ENCODE measurements around the gene ENDOD1.
"Not testable (repeated sequence)": the region's sequence is repeated elsewhere in the genome, so short reads cannot be mapped to it uniquely, and the experiment has no call there.

ENDOD1 gene

GRCh38 chr11:95135880-95136279 lies 46.2 kb downstream of the ENDOD1 start:
- no peak overlapping the region for H3K56ac ChIP-seq (ENCODE audit: low read length)
- no peaks in the 10 kb centered on the region for H3K79me1 ChIP-seq (ENCODE audit: low read length)
- H3K4me2 ChIP-seq (ENCODE audit: low read length), result no peak overlapping the region
- H3K4ac ChIP-seq (ENCODE audit: low read depth, low read length), result no peak overlapping the region
- H3K79me2 ChIP-seq (ENCODE audit: control insufficient read depth, insufficient read depth, low read length), result no peaks in the 10 kb centered on the region
- no peak overlapping the region for H2AK5ac ChIP-seq (ENCODE audit: low read length)
- H4K8ac ChIP-seq (ENCODE audit: low read depth, low read length), result no peak overlapping the region
- H3K23ac ChIP-seq (ENCODE audit: low read length), result no peak overlapping the region
- H3K18ac ChIP-seq (ENCODE audit: low read length), result no peak overlapping the region
- H3K27ac ChIP-seq (ENCODE audit: low read depth, low read length), result no peak overlapping the region
- H3K9ac ChIP-seq (ENCODE audit: low read length), result no peak overlapping the region
- WGBS (ENCODE audit: extremely low coverage, insufficient coverage, low lambda C conversion rate), result no CpG with 5 or more reads among the region's 2 CpGs
- no peak overlapping the region for H4K5ac ChIP-seq (ENCODE audit: low read length)
- no peaks in the 10 kb centered on the region for H3K36me3 ChIP-seq (ENCODE audit: control insufficient read depth, insufficient read depth, low read length)
- no peak overlapping the region for H2BK120ac ChIP-seq (ENCODE audit: low read depth, low read length)
- H2BK5ac ChIP-seq (ENCODE audit: low read length), result no peak overlapping the region
- H3K27me3 ChIP-seq (ENCODE audit: insufficient read depth, low read length, poor library complexity), result peaks cover 2% of the 10 kb centered on the region
- no peak overlapping the region for H2BK15ac ChIP-seq (replicated peaks; ENCODE audit: low read depth)
- no peak overlapping the region for H3K4me3 ChIP-seq (ENCODE audit: low read length)
- DNase-seq, result no peak
- H3K4me1 ChIP-seq (ENCODE audit: control insufficient read depth, low read depth, low read length), result no peaks in the 10 kb centered on the region

GRCh38 chr11:95136747-95137146 lies 47.1 kb downstream of the ENDOD1 start:
- not testable (repeated sequence) for H3K27me3 ChIP-seq (ENCODE audit: insufficient read depth, low read length, poor library complexity); H3K23ac ChIP-seq (ENCODE audit: low read length); H2BK15ac ChIP-seq (replicated peaks; ENCODE audit: low read depth); H3K79me1 ChIP-seq (ENCODE audit: low read length); H3K4ac ChIP-seq (ENCODE audit: low read depth, low read length); H3K18ac ChIP-seq (ENCODE audit: low read length); H4K5ac ChIP-seq (ENCODE audit: low read length); H3K36me3 ChIP-seq (ENCODE audit: control insufficient read depth, insufficient read depth, low read length); H3K4me2 ChIP-seq (ENCODE audit: low read length); H3K27ac ChIP-seq (ENCODE audit: low read depth, low read length); H2BK5ac ChIP-seq (ENCODE audit: low read length); H3K4me1 ChIP-seq (ENCODE audit: control insufficient read depth, low read depth, low read length); H3K4me3 ChIP-seq (ENCODE audit: low read length); H3K79me2 ChIP-seq (ENCODE audit: control insufficient read depth, insufficient read depth, low read length); DNase-seq; H2BK120ac ChIP-seq (ENCODE audit: low read depth, low read length); H2AK5ac ChIP-seq (ENCODE audit: low read length); H3K9ac ChIP-seq (ENCODE audit: low read length); H4K8ac ChIP-seq (ENCODE audit: low read depth, low read length); H3K56ac ChIP-seq (ENCODE audit: low read length)
- no CpG with 5 or more reads among the region's 4 CpGs for WGBS (ENCODE audit: extremely low coverage, insufficient coverage, low lambda C conversion rate)

DNA sequence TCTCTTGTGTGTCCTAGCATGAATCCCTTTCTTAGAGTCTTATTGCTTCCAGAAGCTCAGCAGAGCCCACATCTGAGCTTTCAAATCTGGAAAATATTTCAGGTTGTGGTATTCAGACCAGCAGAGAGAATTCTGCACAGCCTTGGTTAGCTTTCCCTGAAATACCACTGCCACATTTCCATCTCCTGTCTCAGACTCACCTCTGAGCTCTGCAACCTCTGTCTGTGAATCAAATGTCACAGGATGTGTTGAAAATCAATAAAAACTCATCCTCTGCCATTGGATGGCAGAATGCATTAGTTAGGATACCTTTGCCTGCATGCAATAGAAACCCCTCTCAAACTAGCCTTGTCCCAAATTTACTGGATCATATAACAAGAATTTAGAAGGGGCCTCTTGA lies 47.7 kb downstream of the ENDOD1 start:
- Histone ChIP-seq H3K79me2 (ENCODE audit: control insufficient read depth, insufficient read depth, low read length) (no peaks in the 10 kb centered on the region), H3K18ac (ENCODE audit: low read length) (no peak overlapping the region), H3K4me1 (ENCODE audit: control insufficient read depth, low read depth, low read length) (no peaks in the 10 kb centered on the region), H3K79me1 (ENCODE audit: low read length) (no peaks in the 10 kb centered on the region), H4K8ac (ENCODE audit: low read depth, low read length) (no peak overlapping the region), H3K27me3 (ENCODE audit: insufficient read depth, low read length, poor library complexity) (peaks cover 2% of the 10 kb centered on the region), H3K4me3 (ENCODE audit: low read length) (no peak overlapping the region), H2AK5ac (ENCODE audit: low read length) (no peak overlapping the region), H3K9ac (ENCODE audit: low read length) (no peak overlapping the region), H3K56ac (ENCODE audit: low read length) (no peak overlapping the region), H2BK120ac (ENCODE audit: low read depth, low read length) (no peak overlapping the region), H2BK5ac (ENCODE audit: low read length) (no peak overlapping the region), H3K23ac (ENCODE audit: low read length) (no peak overlapping the region), H3K27ac (ENCODE audit: low read depth, low read length) (no peak overlapping the region), H3K4me2 (ENCODE audit: low read length) (no peak overlapping the region), H4K5ac (ENCODE audit: low read length) (no peak overlapping the region), H3K4ac (ENCODE audit: low read depth, low read length) (no peak overlapping the region), H3K36me3 (ENCODE audit: control insufficient read depth, insufficient read depth, low read length) (no peaks in the 10 kb centered on the region), H2BK15ac (replicated peaks; ENCODE audit: low read depth) (no peak overlapping the region)
- DNase-seq, result no peak

DNA sequence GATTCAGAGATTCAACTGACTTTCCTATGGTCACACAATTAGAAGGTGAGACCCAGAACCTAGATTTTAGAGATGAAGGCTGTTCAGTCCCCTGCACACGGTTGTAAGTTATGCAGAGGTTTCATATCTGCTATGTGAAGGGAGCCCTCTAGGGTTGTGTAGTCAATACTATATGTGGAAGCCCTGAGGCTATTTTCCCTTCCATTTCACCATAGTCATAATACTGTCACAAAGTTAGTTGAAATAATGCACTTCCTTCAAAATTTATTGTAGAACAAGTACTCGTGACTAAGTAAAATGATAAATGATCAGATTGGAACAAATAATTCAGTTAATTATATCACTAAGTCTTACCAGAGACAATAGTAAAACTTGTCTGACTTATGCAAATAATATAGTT lies 48.8 kb downstream of the ENDOD1 start:
- H3K4me1 ChIP-seq (ENCODE audit: control insufficient read depth, low read depth, low read length), result no peaks in the 10 kb centered on the region
- H3K23ac ChIP-seq (ENCODE audit: low read length), result no peak overlapping the region
- H2BK5ac ChIP-seq (ENCODE audit: low read length), result no peak overlapping the region
- H3K4me3 ChIP-seq (ENCODE audit: low read length), result no peak overlapping the region
- no peak overlapping the region for H2AK5ac ChIP-seq (ENCODE audit: low read length)
- H3K27me3 ChIP-seq (ENCODE audit: insufficient read depth, low read length, poor library complexity), result peaks cover 2% of the 10 kb centered on the region
- no peak overlapping the region for H3K4ac ChIP-seq (ENCODE audit: low read depth, low read length)
- H3K9ac ChIP-seq (ENCODE audit: low read length), result no peak overlapping the region
- H3K36me3 ChIP-seq (ENCODE audit: control insufficient read depth, insufficient read depth, low read length), result no peaks in the 10 kb centered on the region
- H2BK15ac ChIP-seq (replicated peaks; ENCODE audit: low read depth), result no peak overlapping the region
- H3K79me1 ChIP-seq (ENCODE audit: low read length), result no peaks in the 10 kb centered on the region
- H3K18ac ChIP-seq (ENCODE audit: low read length), result no peak overlapping the region
- H3K56ac ChIP-seq (ENCODE audit: low read length), result no peak overlapping the region
- DNase-seq, result no peak
- WGBS (ENCODE audit: extremely low coverage, insufficient coverage, low lambda C conversion rate), result no CpG with 5 or more reads among the region's 2 CpGs
- H4K5ac ChIP-seq (ENCODE audit: low read length), result no peak overlapping the region
- H3K79me2 ChIP-seq (ENCODE audit: control insufficient read depth, insufficient read depth, low read length), result no peaks in the 10 kb centered on the region
- no peak overlapping the region for H2BK120ac ChIP-seq (ENCODE audit: low read depth, low read length)
- H4K8ac ChIP-seq (ENCODE audit: low read depth, low read length), result no peak overlapping the region
- no peak overlapping the region for H3K4me2 ChIP-seq (ENCODE audit: low read length)
- H3K27ac ChIP-seq (ENCODE audit: low read depth, low read length), result no peak overlapping the region

DNA sequence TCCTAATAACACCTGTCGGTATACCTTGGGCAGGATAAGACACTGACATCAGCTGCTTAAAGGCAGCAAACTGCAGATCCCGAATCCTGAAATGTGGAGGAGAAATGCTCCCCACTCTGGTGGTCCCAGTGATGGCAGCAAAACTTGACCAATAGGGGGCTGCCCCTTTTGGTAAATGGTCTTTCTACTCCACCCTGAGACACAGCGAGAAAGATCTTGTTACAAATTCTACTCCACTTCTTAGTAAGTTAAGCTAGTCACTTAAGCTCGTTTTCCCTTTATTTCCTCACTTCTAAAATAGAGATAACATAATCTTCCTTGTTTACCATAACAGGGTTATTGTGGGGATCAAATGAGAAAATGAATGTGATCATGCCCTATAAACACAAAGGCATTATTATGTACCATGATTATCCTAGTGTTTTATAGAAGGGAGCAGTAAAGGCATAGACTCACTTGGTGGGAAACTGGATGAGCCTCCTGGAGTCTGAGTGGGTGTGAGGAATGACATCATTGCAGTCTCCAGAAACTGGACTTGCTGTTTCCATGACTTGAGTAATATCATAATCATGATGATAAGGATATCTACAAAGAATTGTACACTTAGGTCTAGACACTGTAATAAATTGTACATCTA lies 50.9 kb downstream of the ENDOD1 start:
- no peak for DNase-seq
- H2AK5ac ChIP-seq (ENCODE audit: low read length), result no peak overlapping the region
- H4K5ac ChIP-seq (ENCODE audit: low read length), result no peak overlapping the region
- H3K23ac ChIP-seq (ENCODE audit: low read length), result no peak overlapping the region
- H2BK15ac ChIP-seq (replicated peaks; ENCODE audit: low read depth), result no peak overlapping the region
- H3K9ac ChIP-seq (ENCODE audit: low read length), result no peak overlapping the region
- no peak overlapping the region for H3K27ac ChIP-seq (ENCODE audit: low read depth, low read length)
- no peaks in the 10 kb centered on the region for H3K4me1 ChIP-seq (ENCODE audit: control insufficient read depth, low read depth, low read length)
- H3K4me2 ChIP-seq (ENCODE audit: low read length), result no peak overlapping the region
- no peak overlapping the region for H2BK5ac ChIP-seq (ENCODE audit: low read length)
- H3K18ac ChIP-seq (ENCODE audit: low read length), result no peak overlapping the region
- H3K4ac ChIP-seq (ENCODE audit: low read depth, low read length), result no peak overlapping the region
- H3K79me1 ChIP-seq (ENCODE audit: low read length), result no peaks in the 10 kb centered on the region
- no peak overlapping the region for H2BK120ac ChIP-seq (ENCODE audit: low read depth, low read length)
- no peak overlapping the region for H3K56ac ChIP-seq (ENCODE audit: low read length)
- no peak overlapping the region for H4K8ac ChIP-seq (ENCODE audit: low read depth, low read length)
- no peaks in the 10 kb centered on the region for H3K36me3 ChIP-seq (ENCODE audit: control insufficient read depth, insufficient read depth, low read length)
- H3K27me3 ChIP-seq (ENCODE audit: insufficient read depth, low read length, poor library complexity), result peaks cover 2% of the 10 kb centered on the region
- WGBS (ENCODE audit: extremely low coverage, insufficient coverage, low lambda C conversion rate), result no CpG with 5 or more reads among the region's 4 CpGs
- H3K79me2 ChIP-seq (ENCODE audit: control insufficient read depth, insufficient read depth, low read length), result no peaks in the 10 kb centered on the region
- H3K4me3 ChIP-seq (ENCODE audit: low read length), result no peak overlapping the region

DNA sequence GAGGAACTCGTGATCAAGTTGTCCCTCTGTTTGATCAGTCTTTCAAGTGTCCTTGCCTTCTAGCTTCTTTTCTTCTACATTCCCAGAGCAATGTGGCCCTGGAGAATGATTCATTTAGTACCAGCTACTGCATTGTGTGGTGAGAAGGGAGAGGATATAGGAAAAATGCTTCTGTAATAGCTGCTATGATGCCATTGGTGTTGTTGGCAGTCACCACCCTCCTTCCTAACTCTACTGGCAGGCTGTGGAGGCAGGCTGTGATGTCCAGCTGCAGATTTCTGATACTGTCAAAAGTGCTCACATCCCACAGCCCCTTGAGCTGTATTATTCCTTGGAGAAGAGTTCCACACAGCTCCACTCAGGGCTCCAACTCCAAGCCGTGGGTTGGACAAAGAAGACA lies 52.8 kb downstream of the ENDOD1 start:
- H2BK15ac ChIP-seq (replicated peaks; ENCODE audit: low read depth), result no peak overlapping the region
- H3K27ac ChIP-seq (ENCODE audit: low read depth, low read length), result no peak overlapping the region
- no peak overlapping the region for H2BK120ac ChIP-seq (ENCODE audit: low read depth, low read length)
- no CpG with 5 or more reads among the region's 2 CpGs for WGBS (ENCODE audit: extremely low coverage, insufficient coverage, low lambda C conversion rate)
- H3K79me2 ChIP-seq (ENCODE audit: control insufficient read depth, insufficient read depth, low read length), result no peaks in the 10 kb centered on the region
- no peaks in the 10 kb centered on the region for H3K36me3 ChIP-seq (ENCODE audit: control insufficient read depth, insufficient read depth, low read length)
- H3K27me3 ChIP-seq (ENCODE audit: insufficient read depth, low read length, poor library complexity), result peaks cover 2% of the 10 kb centered on the region
- H3K56ac ChIP-seq (ENCODE audit: low read length), result no peak overlapping the region
- DNase-seq, result no peak
- H3K79me1 ChIP-seq (ENCODE audit: low read length), result no peaks in the 10 kb centered on the region
- no peak overlapping the region for H2AK5ac ChIP-seq (ENCODE audit: low read length)
- H2BK5ac ChIP-seq (ENCODE audit: low read length), result no peak overlapping the region
- no peak overlapping the region for H4K8ac ChIP-seq (ENCODE audit: low read depth, low read length)
- no peak overlapping the region for H3K23ac ChIP-seq (ENCODE audit: low read length)
- no peaks in the 10 kb centered on the region for H3K4me1 ChIP-seq (ENCODE audit: control insufficient read depth, low read depth, low read length)
- H3K4me3 ChIP-seq (ENCODE audit: low read length), result no peak overlapping the region
- H3K18ac ChIP-seq (ENCODE audit: low read length), result no peak overlapping the region
- H3K4ac ChIP-seq (ENCODE audit: low read depth, low read length), result no peak overlapping the region
- H3K9ac ChIP-seq (ENCODE audit: low read length), result no peak overlapping the region
- H4K5ac ChIP-seq (ENCODE audit: low read length), result no peak overlapping the region
- H3K4me2 ChIP-seq (ENCODE audit: low read length), result no peak overlapping the region

Measured in mesendoderm (in vitro differentiated cells).